Measurements from ENCODE around the gene SOX5.

SOX5 gene

DNA sequence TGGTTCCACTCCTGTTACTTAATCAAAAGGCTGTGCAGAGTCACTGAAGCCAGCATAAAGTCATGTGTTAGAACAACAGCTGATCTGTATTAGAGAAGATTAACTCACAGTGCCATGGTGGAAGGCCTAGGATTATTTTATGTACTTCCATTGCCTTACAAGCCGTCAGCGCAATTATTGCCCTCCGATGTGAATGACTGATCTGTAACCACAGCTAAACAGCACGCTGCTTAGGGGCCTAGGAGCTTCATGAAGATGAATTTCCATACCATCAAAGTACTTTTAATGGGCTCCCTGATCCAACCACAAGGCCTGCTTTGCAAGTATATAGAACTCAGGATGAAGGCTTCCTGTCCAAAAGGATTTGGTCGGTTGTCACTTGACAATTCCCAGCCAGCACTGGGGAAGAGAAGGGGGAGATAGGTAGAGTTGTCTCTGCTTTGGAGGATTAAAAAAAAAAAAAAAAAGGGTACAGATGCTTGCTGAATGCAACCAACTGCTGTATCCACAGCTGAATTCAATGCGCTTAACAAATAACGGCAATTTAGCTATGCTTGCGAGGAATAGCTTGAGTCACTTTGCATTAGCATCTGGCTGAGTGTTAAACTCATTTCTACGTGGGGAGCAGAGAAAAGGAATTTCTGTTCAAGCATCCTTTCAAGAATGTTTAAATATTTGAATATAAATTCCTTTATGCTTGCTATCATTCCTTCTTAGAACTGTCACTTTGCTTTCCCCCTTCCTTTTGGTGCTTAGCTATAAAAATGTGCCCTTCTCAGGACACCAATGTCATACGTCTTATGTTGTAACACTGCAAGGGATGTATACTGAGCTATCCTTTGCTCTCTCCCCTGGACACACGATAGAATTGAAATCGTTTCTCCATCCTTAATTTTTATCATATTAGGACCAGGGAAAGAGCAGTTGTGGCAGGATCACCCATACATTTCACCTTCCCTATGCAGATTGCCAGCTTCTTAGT, 387.8 kb downstream of the SOX5 start:
- H3K27me3 ChIP-seq (ENCODE audit: control insufficient read depth in 1 of 2, insufficient read depth in 1 of 2, low read length in 2 of 2): no peaks in the 10 kb centered on the region
- H3K4me1 ChIP-seq (ENCODE audit: control insufficient read depth, insufficient read depth, low read depth, low read length): no peaks in the 10 kb centered on the region
- no peak overlapping the region for H3K9ac ChIP-seq (ENCODE audit: low read length)
- 95% methylated on average over 11 of the region's 12 CpGs for WGBS
- no peak overlapping the region for H3K4me2 ChIP-seq (ENCODE audit: low read length, poor library complexity, severe bottlenecking)
- no peak overlapping the region for H2BK12ac ChIP-seq (ENCODE audit: low read length in 2 of 2)
- no peaks in the 10 kb centered on the region for H3K9me3 ChIP-seq (ENCODE audit: control insufficient read depth, low read length)
- no peaks in the 10 kb centered on the region for H3K36me3 ChIP-seq (ENCODE audit: control insufficient read depth in 1 of 2, insufficient read depth in 2 of 2, low read depth in 1 of 2, low read length in 2 of 2)
- no peak overlapping the region for H4K91ac ChIP-seq (ENCODE audit: low read length)
- no peak overlapping the region for H3K14ac ChIP-seq (ENCODE audit: low read length in 2 of 2)
- no peak overlapping the region for H3K4me3 ChIP-seq (ENCODE audit: insufficient read depth in 1 of 2, low read depth in 1 of 2, low read length in 2 of 2)
- H3K18ac ChIP-seq (ENCODE audit: low read depth in 1 of 2, low read length in 2 of 2): no peak overlapping the region
- no peak overlapping the region for H3K23ac ChIP-seq (ENCODE audit: low read length in 2 of 2)
- no peak overlapping the region for H3K4ac ChIP-seq (ENCODE audit: low read depth in 1 of 2, low read length in 2 of 2)
- H4K8ac ChIP-seq (ENCODE audit: low read length): no peak overlapping the region
- H2BK5ac ChIP-seq (ENCODE audit: low read depth, low read length, poor library complexity, severe bottlenecking): no peak overlapping the region
- H2AK5ac ChIP-seq (ENCODE audit: low read length, severe bottlenecking): no peak overlapping the region
- DNase-seq: no peak
- H2BK120ac ChIP-seq (ENCODE audit: low read depth, low read length): no peak overlapping the region
- H3K79me1 ChIP-seq (replicated peaks; ENCODE audit: low read length, poor library complexity, severe bottlenecking): no peaks in the 10 kb centered on the region
- H2BK15ac ChIP-seq (ENCODE audit: low read depth, poor library complexity, severe bottlenecking): no peak overlapping the region
- no peak overlapping the region for H2AFZ ChIP-seq (ENCODE audit: low read depth, low read length)
- H3K27ac ChIP-seq (ENCODE audit: low read length, poor library complexity, severe bottlenecking): no peak overlapping the region

DNA sequence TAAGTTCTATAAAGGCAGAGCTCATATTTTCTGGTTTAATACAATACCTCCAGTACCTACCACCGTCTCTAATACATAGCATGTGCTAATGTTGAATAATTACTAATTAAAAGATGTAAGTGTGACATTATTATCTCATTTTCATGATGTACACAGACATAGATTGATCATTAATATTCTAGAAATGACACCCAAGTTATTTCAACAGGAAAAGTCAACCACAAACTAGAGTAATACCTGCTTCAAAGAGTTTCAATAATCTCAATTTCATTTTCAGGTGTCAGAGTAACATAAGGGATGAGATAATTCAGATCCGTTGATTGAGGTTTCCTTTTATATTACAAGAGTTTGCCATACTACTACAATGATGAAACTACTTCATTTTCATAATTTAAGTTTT, 388.9 kb downstream of the SOX5 start:
- Histone ChIP-seq H4K91ac (ENCODE audit: low read length) (no peak overlapping the region), H3K4me2 (ENCODE audit: low read length, poor library complexity, severe bottlenecking) (no peak overlapping the region), H3K4me1 (ENCODE audit: control insufficient read depth, insufficient read depth, low read depth, low read length) (no peaks in the 10 kb centered on the region), H2BK15ac (ENCODE audit: low read depth, poor library complexity, severe bottlenecking) (no peak overlapping the region), H4K8ac (ENCODE audit: low read length) (no peak overlapping the region), H2AK5ac (ENCODE audit: low read length, severe bottlenecking) (no peak overlapping the region), H3K36me3 (ENCODE audit: control insufficient read depth in 1 of 2, insufficient read depth in 2 of 2, low read depth in 1 of 2, low read length in 2 of 2) (no peaks in the 10 kb centered on the region), H2BK5ac (ENCODE audit: low read depth, low read length, poor library complexity, severe bottlenecking) (no peak overlapping the region), H3K9ac (ENCODE audit: low read length) (no peak overlapping the region), H3K27ac (ENCODE audit: low read length, poor library complexity, severe bottlenecking) (no peak overlapping the region), H3K79me1 (replicated peaks; ENCODE audit: low read length, poor library complexity, severe bottlenecking) (no peaks in the 10 kb centered on the region), H3K14ac (ENCODE audit: low read length in 2 of 2) (no peak overlapping the region), H3K27me3 (ENCODE audit: control insufficient read depth in 1 of 2, insufficient read depth in 1 of 2, low read length in 2 of 2) (no peaks in the 10 kb centered on the region), H3K4me3 (ENCODE audit: insufficient read depth in 1 of 2, low read depth in 1 of 2, low read length in 2 of 2) (no peak overlapping the region), H3K4ac (ENCODE audit: low read depth in 1 of 2, low read length in 2 of 2) (no peak overlapping the region), H3K9me3 (ENCODE audit: control insufficient read depth, low read length) (no peaks in the 10 kb centered on the region), H2BK12ac (ENCODE audit: low read length in 2 of 2) (no peak overlapping the region), H2AFZ (ENCODE audit: low read depth, low read length) (no peak overlapping the region), H3K23ac (ENCODE audit: low read length in 2 of 2) (no peak overlapping the region), H3K18ac (ENCODE audit: low read depth in 1 of 2, low read length in 2 of 2) (no peak overlapping the region), H2BK120ac (ENCODE audit: low read depth, low read length) (no peak overlapping the region)
- no CpG with 5 or more reads among the region's 2 CpGs for WGBS
- no peak for DNase-seq

DNA sequence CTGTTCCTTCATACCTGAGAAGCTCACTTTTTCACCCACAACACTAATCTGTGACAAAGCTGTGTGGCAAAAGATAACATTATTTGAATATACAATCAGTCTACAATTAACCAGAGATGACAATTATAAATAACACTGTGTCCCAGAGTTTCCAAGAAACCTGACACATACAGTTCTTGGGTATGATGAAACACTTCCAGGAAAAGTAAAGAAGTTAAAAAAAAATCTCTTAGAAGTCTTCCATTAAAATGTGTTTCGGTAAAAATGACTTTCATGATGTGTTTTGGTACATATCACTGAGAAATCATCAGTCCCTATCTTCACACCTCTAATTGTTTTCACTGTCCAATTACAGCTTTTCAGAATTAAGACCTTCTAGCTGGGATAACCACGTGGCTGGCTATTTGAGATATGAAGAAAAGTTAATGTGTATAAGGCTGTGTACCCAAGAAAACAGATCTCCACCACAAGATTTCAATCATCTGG, 390.2 kb downstream of the SOX5 start:
- H3K79me1 ChIP-seq (replicated peaks; ENCODE audit: low read length, poor library complexity, severe bottlenecking): no peaks in the 10 kb centered on the region
- no peak overlapping the region for H3K4ac ChIP-seq (ENCODE audit: low read depth in 1 of 2, low read length in 2 of 2)
- no peak overlapping the region for H4K91ac ChIP-seq (ENCODE audit: low read length)
- no peak overlapping the region for H2BK120ac ChIP-seq (ENCODE audit: low read depth, low read length)
- H2BK15ac ChIP-seq (ENCODE audit: low read depth, poor library complexity, severe bottlenecking): no peak overlapping the region
- H3K9ac ChIP-seq (ENCODE audit: low read length): no peak overlapping the region
- H3K4me1 ChIP-seq (ENCODE audit: control insufficient read depth, insufficient read depth, low read depth, low read length): no peaks in the 10 kb centered on the region
- no peak overlapping the region for H2AFZ ChIP-seq (ENCODE audit: low read depth, low read length)
- H3K14ac ChIP-seq (ENCODE audit: low read length in 2 of 2): no peak overlapping the region
- H4K8ac ChIP-seq (ENCODE audit: low read length): no peak overlapping the region
- H3K9me3 ChIP-seq (ENCODE audit: control insufficient read depth, low read length): no peaks in the 10 kb centered on the region
- no peaks in the 10 kb centered on the region for H3K27me3 ChIP-seq (ENCODE audit: control insufficient read depth in 1 of 2, insufficient read depth in 1 of 2, low read length in 2 of 2)
- no peak overlapping the region for H2BK12ac ChIP-seq (ENCODE audit: low read length in 2 of 2)
- H2AK5ac ChIP-seq (ENCODE audit: low read length, severe bottlenecking): no peak overlapping the region
- peak; percentile 9 for DNase-seq
- H3K23ac ChIP-seq (ENCODE audit: low read length in 2 of 2): no peak overlapping the region
- no peak overlapping the region for H3K4me2 ChIP-seq (ENCODE audit: low read length, poor library complexity, severe bottlenecking)
- no peak overlapping the region for H3K4me3 ChIP-seq (ENCODE audit: insufficient read depth in 1 of 2, low read depth in 1 of 2, low read length in 2 of 2)
- H3K18ac ChIP-seq (ENCODE audit: low read depth in 1 of 2, low read length in 2 of 2): no peak overlapping the region
- H3K27ac ChIP-seq (ENCODE audit: low read length, poor library complexity, severe bottlenecking): no peak overlapping the region
- WGBS: no CpG with 5 or more reads among the region's 2 CpGs
- H2BK5ac ChIP-seq (ENCODE audit: low read depth, low read length, poor library complexity, severe bottlenecking): no peak overlapping the region
- no peaks in the 10 kb centered on the region for H3K36me3 ChIP-seq (ENCODE audit: control insufficient read depth in 1 of 2, insufficient read depth in 2 of 2, low read depth in 1 of 2, low read length in 2 of 2)

DNA sequence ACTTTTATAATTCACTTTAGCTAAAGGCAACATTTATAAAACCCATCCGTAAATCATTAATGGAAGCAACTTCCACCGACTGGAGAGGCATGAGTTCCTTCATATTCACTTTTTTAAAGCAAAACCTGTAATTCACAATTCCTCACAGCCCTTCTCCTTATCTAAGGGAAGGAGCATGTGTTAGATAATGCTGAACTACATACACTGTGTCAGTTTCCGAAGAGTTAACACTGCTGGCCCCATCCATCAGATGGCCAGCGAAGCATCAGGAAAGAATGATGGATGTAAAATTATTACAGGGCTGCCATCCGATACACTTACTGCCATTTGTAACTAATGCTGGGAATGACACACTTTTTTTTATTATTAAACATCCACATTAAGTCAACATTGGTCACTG, 392.8 kb downstream of the SOX5 start:
- Histone ChIP-seq H3K9ac (ENCODE audit: low read length) (no peak overlapping the region), H2BK12ac (ENCODE audit: low read length in 2 of 2) (no peak overlapping the region), H3K14ac (ENCODE audit: low read length in 2 of 2) (no peak overlapping the region), H3K4me2 (ENCODE audit: low read length, poor library complexity, severe bottlenecking) (no peak overlapping the region), H3K18ac (ENCODE audit: low read depth in 1 of 2, low read length in 2 of 2) (no peak overlapping the region), H4K8ac (ENCODE audit: low read length) (no peak overlapping the region), H3K79me1 (replicated peaks; ENCODE audit: low read length, poor library complexity, severe bottlenecking) (no peaks in the 10 kb centered on the region), H3K4ac (ENCODE audit: low read depth in 1 of 2, low read length in 2 of 2) (no peak overlapping the region), H2BK5ac (ENCODE audit: low read depth, low read length, poor library complexity, severe bottlenecking) (no peak overlapping the region), H2BK15ac (ENCODE audit: low read depth, poor library complexity, severe bottlenecking) (no peak overlapping the region), H3K9me3 (ENCODE audit: control insufficient read depth, low read length) (no peaks in the 10 kb centered on the region), H3K27me3 (ENCODE audit: control insufficient read depth in 1 of 2, insufficient read depth in 1 of 2, low read length in 2 of 2) (no peaks in the 10 kb centered on the region), H4K91ac (ENCODE audit: low read length) (no peak overlapping the region), H2BK120ac (ENCODE audit: low read depth, low read length) (no peak overlapping the region), H3K36me3 (ENCODE audit: control insufficient read depth in 1 of 2, insufficient read depth in 2 of 2, low read depth in 1 of 2, low read length in 2 of 2) (no peaks in the 10 kb centered on the region), H2AK5ac (ENCODE audit: low read length, severe bottlenecking) (no peak overlapping the region), H2AFZ (ENCODE audit: low read depth, low read length) (no peak overlapping the region), H3K4me3 (ENCODE audit: insufficient read depth in 1 of 2, low read depth in 1 of 2, low read length in 2 of 2) (no peak overlapping the region), H3K23ac (ENCODE audit: low read length in 2 of 2) (no peak overlapping the region), H3K4me1 (ENCODE audit: control insufficient read depth, insufficient read depth, low read depth, low read length) (no peaks in the 10 kb centered on the region), H3K27ac (ENCODE audit: low read length, poor library complexity, severe bottlenecking) (no peak overlapping the region)
- 90% methylated on average over 4 of the region's 5 CpGs for WGBS
- no peak for DNase-seq
